ENCODE data around the gene MEIOB.

GRCh38 chr16:1810106-1810505, 61.9 kb downstream of the MEIOB start:
- no peak for TF ChIP-seq SIN3A (IDR thresholded peaks at IDR 0.05; ENCODE audit: borderline replicate concordance, insufficient read depth, low read length)
- no peak for TF ChIP-seq REST (IDR thresholded peaks at IDR 0.05; ENCODE audit: insufficient read depth in 1 of 2, low read depth in 2 of 2, low read length in 2 of 2)
- no peak for TF ChIP-seq TAF1 (IDR thresholded peaks at IDR 0.05; ENCODE audit: borderline replicate concordance, insufficient read depth, low read length)
- TF ChIP-seq POLR2AphosphoS5 (IDR thresholded peaks at IDR 0.05; ENCODE audit: low read depth, low read length): no peak
- no peak for TF ChIP-seq FOXP2 (optimal IDR thresholded peaks at IDR 0.05; ENCODE audit: borderline replicate concordance, extremely low read depth, extremely low read length, insufficient read depth)
